GM19023 (cell line): Measurements from ENCODE around the gene CTCFL.

ENCODE experiments used
- ATAC-seq: cut with Tn5 transposase; IDR thresholded peaks from one replicate; pipeline ENCODE4 v1.9.1; 2021; ENCODE audit warnings: mild to moderate bottlenecking, moderate library complexity; ENCODE audit not compliant: unreplicated experiment

CTCFL gene

DNA sequence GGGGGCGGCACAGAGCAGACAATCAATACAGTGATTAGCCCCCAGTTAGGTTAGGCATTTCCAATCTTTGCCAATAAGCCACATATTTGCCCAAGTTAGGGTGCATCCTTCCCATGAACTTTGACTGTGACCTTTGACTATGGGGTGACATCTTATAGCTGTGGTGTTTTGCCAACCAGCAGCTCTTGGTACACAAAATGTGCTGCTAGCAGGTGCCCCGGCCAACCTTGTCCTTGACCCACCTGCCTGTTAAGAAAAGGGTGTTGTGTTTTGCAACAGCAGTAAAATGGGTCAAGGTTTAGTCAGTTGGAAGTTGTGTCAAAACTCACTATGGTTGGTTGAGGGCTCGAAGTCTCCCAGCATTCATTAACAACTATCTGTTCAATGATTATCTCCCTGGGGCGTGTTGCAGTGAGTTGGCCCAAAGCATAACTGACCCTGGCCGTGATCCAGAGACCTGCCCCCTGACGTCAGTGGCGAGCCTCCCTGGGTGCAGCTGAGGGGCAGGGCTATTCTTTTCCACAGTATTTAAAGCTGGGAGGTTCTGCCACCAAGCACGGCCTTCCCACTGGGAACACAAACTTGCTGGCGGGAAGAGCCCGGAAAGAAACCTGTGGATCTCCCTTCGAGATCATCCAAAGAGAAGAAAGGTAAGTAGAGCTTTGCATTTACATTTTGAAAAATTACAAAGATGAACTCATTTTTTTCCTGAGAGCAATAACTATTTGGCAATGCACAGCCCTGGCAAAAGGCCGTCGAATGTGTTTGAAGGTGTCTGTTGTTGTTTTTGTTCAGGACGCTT, 35.8 kb upstream of the CTCFL start, which contains the start of gene PCK1:
TSS of gene PCK1 (plus strand) at position 557 of the 802 bp plus-strand sequence. CDS start 302 bp downstream, outside the sequence.
- no peak for ATAC-seq

DNA sequence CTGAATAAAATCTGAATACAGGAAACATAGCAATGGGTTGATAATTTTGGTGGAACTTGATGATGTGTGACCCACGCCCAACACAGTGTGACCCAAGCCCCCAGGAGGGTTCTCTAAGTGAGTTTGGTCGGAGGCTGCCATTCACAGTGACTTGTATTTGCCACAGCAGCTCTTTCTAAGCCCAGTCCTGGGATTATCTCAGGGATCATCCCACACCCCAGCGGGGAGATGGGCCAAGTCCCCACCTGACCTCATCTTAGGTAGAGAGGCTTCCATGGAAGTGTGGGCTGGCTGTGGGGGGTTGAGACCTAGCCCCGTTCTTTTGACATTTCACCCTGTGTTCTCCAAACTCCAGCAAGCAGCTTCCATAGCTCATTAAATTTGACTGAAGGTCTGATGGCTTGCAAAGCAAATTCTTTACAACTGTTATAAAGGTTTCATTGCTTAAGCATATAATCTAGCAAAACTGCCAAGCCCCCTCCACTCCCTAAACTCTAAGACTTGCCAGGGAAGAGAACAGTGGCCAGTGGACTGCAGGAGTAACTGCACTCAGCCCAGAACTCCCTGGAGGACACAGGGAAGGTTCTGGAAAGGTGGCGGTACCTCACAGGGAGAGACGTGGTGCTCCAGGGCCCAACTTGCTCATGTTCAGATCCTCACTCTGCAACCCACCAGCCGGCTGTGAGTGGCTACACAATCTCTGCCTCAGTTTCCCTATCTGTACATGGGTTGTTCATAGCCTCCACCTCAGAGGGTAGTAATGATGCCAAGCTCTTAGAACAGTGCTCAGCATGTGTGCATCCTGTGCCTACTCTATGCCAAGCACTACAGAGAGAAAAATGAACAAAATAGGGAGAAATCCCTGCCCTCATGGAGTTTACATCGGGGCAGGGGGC, 35.0 kb upstream of the CTCFL start:
- no peak for ATAC-seq

DNA sequence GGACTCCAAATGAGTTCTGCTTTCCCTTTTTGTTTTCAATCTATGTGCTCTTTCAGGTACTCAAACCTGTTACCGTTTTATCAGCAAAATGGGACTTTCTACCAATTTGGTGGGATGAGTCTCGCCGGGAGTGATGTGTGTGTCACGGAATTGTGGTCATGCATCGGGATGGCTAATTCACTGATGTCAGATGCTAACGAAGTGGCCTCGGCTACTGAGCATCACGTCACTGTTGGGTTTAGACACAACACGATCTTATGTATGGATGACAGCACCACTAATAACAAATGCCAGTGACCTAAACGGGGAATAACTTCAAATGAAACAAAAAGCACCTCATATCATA, 34.3 kb upstream of the CTCFL start:
- ATAC-seq = no peak

DNA sequence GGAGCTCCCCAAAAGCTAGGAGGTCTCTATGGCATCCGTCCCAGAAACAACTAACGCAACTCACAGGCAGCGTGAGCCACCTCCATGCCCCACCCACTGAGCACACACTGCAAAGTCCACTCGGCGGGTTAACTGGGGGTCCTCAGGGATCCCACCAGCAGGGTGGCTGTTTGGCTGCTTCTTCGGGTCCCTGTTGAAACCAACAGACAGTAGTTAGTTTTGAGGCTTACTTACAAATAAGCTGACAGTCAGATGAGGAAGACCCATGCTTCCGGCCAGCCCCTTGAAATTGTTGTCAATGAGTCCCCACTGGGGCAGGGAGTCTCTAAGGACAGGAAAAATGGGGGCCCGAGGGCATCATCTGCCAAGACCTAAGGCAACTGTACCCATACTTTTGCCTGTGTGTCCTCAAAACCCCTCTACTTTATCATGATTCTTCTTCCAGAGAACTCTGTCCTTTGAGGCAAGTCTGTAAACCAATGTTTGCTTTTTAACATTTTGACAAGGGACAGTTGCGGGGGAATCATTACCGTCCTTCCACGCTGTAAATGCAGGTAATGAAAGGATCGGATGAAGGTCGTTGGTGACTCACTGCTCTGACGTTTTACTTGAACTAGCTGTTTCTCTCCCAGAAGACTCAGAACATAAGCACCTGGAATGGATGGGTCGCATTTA, 33.8 kb upstream of the CTCFL start:
- no peak for ATAC-seq

DNA sequence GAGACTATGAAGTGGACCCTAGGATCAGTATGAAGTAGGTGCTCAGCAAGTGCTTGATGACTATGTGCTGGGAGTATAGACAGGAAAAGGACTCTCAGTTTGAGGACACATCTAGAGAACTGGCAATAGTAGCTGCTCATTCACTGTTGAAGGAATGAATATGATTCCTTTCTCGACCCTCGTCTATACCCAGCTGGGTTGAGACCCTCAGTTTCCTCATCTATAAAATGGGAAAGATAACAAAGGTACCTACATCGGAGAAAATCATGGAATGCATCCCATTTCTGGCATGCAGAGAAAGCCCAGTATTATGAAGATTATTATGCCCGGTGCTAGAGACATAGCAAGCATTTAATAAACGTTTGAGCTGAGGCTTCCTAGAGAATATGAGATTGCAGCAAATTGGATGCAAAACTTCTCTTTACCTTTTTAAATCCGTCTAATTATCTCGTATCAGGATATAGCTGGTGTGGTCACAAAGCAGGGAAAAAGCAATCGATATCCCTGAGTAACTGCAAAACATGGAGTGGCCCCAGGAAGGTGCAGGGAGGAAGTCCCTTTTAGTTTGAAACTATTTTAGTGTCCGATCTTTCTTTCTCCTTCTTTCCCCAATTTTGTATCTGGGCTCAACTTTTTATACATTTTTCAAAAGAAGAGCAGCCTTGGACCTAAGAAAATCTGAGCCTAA, 33.1 kb upstream of the CTCFL start:
- no peak for ATAC-seq

DNA sequence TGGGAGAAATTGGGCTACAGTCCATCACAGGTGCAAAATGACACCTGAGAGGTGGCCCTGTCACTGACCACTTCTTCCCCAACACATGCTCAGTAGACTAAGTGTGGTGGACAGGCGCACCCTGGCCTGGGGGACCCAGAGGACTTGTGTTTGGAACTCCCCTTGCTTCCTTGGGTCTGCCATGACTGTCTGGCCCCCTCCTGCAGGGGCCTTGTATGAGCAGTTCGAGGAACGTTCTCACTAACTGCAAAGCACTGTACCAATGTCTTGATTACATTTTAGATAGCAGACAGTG, 32.0 kb upstream of the CTCFL start:
- no peak for ATAC-seq

DNA sequence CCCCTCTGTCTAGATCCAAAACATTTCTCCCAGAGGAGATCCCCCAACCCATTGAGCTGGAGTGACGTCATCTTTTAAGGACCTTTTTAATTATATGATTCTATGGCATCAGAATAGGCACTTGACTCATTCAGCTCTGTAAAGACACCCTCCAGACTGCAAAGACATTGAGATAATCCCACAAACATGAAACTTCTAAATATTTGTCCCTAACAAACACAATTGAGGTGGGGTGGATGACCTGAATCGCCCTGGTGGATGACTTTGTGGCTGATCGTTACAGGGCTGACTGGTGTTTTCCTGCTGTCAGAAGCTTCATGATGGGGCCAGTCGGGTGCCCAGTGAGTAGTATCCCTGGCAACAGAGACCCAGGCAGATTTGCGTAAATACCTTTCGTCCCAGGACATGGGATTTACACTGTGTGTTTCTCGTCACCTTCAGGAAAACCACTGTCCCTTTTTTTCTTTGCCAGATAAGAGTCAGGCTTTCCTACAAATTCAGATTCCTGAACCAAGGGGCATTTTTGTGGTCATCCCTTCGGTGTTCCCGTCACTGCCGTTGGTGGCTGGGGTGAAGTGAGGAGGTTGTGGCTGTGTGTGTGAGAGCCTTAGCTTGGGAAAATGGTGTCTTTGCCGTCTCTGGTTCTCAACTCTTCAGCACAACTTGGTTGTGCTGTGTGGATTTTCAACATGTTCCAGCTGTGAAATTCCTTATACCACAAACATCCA, 30.7 kb upstream of the CTCFL start:
- ATAC-seq = no peak

DNA sequence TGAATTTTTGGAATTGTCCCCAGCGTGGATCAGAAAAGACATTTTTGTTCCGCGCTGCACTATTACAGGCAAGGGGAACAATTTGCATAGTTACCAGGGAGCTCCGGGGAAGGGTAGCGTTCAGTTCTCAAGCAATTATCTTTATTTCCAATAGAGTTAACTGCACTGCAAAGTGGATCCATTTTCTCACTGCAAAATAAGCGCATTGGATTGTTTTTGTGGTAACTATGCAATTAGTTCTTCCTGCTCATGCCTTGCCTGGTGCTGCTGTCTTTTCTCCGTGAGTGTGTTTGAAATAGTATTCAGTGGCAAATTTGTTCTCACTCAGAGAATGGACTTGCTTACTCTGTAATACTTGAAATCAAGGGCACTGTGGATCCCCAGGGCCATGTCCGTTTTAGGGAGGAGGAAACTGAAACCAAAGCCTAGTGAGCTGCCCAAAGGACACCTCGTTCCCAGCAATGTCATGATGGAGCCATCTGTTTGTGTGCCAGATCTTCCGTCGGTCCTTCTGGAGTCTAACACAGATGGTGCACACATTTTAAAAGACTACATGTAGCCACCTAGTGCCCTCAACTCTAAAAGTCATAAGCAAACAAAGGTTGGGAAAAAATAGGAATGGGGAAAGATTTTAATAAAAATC, 28.6 kb upstream of the CTCFL start:
- no peak for ATAC-seq

DNA sequence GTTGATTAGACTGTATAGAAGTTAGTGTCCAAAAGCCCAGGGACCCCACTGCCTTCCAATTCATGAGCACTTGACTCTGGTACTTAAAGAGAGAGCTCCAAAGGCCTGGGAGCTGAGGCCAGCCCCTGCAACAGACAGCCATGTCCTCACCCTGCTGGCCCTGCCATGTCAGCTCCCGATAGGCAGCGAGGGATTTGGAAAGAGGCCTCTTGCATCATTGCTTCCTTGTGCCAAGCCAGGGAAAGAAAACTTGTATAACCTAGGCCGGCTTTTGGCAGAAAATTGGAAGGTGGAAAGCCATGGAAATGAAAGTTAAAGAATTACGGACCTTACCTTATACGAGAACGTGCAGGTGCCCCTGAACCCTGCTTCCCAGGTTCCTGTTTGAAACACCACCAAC, 27.5 kb upstream of the CTCFL start:
- ATAC-seq = no peak

DNA sequence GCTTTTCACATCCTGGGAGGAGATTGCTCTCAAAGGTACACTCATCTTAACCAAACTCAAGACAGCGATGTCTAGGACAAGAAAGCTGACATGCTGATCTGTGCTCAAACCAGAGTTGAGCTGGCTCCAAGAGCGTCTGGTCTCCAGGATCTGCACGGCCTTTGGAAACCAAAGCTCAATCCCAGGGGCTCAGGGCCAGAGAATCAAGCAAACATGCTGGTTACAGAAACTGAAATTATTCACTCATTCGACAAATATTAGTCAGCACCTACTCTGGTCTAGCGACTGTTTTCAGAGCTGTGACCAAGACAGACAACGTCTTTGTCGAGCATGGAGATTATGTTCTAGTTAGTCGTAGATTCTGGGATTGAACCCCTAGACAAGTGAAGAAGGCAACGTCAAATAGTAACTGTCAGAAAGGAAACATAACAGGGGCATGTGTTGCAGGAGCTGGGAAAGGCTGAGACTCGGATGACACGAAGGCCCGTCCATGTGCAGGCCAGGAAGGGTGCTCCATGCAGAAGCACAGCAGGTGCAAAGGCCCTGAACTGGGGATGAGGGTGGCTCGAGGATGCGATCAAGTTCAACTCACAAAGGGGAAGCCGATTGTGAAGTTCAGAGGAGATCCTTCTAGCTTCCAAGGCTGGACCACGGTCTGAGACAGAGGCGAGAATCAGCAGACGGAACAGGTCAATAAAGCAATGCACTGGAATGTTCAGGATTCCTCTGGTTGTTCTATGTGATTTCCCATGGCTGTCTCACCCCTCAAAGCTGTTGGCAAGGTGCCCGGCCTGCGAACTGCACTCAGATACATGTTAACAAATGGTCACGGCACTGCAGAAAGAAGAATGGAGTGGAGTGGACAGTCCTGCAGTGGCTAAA, 23.5 kb upstream of the CTCFL start:
- no peak for ATAC-seq

DNA sequence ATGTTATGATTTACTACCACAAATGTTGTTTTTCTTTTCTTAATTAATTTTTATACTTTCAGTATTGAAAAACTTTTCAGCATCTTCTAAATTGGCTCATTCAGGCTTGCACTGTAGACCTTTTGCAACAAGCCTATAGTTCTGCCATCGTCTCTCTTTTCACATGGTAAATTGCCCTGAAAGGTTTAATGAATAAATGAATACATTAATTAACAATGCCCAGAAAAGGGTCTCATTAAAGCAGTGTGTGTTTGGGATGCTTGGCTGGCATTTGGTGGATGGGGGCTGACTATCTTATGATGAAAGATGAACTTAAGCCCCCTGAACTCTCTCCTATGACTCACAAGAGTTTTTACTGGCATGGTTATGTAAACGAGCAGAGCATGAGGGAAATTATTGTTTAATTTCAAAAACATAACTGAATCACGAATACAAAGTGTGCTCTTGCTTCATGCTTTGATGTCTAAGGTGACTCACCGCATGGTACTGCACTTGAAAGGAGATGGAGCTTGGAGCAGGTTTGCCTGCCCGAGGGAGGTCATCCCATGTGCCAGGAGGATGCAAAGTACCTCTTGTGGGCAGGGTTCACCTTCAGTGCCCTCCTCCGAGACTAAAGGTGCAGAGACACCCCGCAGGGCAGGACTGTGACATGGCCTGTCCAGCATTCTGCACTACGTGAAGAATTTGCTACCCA, 22.2 kb upstream of the CTCFL start:
- ATAC-seq = no peak

DNA sequence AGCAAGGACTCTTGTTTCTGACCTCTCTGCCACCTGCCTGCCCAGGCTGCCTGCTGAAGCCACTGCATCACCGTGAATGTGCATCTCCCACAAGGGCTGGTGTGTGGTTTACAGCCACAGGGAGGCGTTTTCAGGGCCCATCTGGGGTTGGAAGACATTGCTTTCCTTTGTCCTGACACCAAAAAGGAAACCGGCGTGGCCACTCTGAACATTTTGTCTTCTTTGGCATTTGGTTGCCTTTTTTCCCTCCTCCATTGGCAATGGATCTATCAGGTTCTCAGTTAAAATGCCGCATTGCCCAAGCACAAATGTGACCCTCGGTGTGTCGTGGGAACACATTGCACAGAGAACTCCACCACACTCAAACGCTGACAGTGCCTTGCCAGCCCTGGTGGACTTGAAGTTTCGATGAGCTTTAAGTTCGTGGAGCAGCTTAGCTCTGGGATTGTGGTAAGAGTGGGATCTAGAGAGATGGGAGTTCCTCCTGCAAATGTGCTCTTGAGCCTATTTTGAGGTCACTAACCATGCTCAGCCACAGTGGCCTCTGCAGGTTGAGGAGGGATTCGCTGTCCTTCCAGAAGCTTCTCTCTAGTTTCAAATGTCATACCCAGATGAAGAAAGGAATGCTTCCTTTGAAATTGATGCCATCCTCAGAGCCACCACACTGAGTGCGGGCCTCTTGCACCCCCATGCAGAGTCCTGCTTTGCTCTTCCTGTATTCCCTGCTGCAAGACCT, 21.2 kb upstream of the CTCFL start:
- ATAC-seq = no peak

DNA sequence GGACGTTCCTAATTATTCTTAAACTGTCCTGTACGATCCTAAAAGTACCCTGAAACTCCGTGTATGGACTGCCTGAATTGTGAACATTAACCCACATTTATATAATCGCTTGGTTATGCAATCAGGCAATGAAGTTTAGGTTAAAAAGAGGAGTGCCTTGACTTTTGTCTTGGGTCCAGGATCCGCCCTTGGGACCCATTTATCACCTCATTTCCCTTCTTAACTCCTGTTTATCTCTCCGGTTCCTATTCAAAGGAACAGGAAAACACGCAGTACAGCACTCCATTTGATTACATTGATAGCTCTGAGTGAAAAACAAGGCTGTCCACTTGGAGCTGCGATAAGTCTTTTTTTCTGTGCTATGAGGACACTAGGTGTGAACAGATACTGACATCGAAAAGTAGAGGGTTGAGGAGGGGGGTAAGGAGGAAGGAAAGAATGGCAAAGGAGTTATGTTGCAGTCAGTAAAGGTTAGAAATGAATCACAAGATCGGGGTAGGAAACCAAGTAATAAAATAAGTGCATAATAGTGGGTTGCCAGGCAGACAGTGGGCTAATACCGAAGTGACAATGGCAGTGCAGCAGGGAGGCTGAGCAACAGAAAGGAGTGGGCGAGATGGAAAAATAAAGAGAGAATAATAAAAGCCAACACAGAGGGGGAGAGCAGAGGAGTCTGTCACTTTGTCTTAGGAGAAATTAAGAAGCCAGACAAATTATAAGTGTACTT, 20.1 kb upstream of the CTCFL start:
- no peak for ATAC-seq

DNA sequence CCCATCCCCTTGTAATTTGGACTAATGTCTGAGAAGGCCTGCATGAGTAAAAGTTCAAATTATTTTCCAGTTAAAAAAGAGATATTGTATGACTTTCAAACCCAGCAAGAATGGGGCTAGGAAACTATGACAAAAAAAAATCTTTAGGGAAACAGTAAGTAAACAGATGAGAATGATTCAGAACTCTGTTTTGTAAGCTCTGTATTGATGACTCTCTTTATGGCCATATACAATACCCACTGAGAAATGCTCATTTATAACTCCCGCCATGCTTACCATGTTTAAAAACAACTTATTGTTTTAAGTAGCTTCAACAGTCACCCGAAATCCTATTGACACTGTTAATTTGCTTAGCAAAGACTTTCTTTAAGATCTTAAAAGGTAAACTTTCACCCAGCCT, 18.8 kb upstream of the CTCFL start:
- no peak for ATAC-seq

DNA sequence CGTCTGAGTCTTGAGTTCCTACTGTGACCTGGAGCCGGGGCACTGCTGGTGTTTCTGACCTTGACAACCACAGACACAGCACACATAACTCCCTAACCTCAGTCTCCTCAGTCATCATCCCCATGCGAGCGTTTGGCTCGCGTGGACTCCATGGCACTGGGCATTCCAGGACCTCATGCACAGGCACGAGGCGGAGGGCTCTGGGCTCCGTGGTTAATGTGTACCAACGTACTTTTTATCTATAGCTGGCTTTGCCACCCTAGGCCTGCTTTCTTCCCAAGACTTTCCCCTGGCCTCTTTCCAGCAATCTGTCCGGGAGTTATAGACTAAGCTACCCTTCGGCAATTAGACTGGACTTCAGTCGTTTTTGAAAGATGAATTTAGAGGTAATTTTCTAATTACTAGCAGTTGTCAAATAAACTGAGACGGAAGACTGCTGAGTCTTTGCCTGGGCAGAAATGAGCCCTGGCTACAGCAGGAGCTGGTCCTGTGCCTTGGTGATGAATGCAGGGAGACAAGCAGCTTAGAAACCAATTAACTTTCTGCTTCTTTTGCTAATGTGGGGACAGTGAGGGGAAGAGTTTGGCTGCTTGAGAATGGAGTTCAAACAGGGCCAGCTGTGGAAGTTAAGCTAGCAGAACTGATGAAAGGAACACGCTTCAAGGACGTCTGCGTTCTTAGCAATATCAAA, 16.1 kb upstream of the CTCFL start:
- ATAC-seq = no peak

DNA sequence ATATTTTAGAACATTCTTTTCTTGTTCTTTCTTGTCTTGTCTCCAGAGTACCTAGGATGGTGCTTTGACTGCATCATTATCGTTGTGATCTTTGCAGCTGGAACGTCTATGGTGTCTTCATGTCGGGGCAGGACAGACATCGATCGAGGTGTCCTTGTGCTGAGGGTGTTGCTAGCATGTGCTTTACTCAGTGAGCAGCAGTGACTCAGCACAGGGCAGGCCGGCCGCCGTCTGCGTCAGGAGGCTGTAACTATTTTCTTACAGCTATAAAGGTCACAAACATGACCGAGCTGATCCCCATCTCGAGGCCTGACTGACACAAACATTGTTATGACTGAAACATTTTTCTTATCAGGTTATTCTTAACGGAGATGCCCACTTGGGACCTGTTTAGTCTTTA, 14.9 kb upstream of the CTCFL start:
- ATAC-seq = no peak

DNA sequence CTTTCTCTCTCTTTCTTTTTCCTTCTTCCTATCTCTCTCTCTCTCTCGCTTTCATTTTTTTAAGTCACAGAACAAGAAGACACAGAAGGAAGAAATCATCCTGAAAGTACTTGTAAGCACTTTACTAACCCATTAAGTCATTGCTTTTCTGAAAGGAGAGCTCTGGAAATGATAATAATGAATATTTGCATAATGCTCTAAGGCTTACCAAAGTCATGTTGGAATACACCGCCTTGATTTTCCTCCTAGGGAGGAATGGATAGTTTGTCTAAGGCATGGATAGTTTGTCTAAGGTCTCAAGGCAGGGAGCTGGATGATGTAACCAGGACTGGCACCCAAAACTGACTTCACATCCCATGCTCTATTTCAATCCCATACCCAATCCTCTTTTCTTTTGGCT, 12.9 kb upstream of the CTCFL start:
- ATAC-seq = no peak
